Thyroid gland (tissue), 4 donors: Measurements from ENCODE around the gene ZBTB25. TPM values are rescaled to one million over a fixed set of nuclear protein-coding genes. Genes with fewer than 3 reads are reported as not detected.

Experiments
- DNase-seq, 2 donors: peaks; one replicate each; pipeline ENCODE4 v3.0.0-alpha.2; 2019
- H3K27ac ChIP-seq, 3 donors: fragments of 200-600 bp; sonication (generic); 1 replicate in 2 of 3; 2 replicates in 1 of 3; pipeline ENCODE4 v1.5.1; 2016 to 2019; ENCODE audit warnings: mild to moderate bottlenecking in 1 of 3, moderate library complexity in 1 of 3
- H3K27me3 ChIP-seq: fragments of 200-600 bp; sonication (generic); one replicate; pipeline ENCODE4 v1.5.1; 2019
- H3K36me3 ChIP-seq, 2 donors: fragments of 200-600 bp; sonication (generic); one replicate each; pipeline ENCODE4 v1.5.1; 2016 to 2019
- H3K4me1 ChIP-seq, 2 donors: fragments of 200-600 bp; sonication (generic); one replicate each; pipeline ENCODE4 v1.5.1; 2017 to 2019
- H3K4me3 ChIP-seq, 3 donors: fragments of 200-600 bp; sonication (generic); replicated peaks in 1 of 3; 1 replicate in 2 of 3; 2 replicates in 1 of 3; pipeline ENCODE4 v1.5.1; 2016; ENCODE audit warnings: mild to moderate bottlenecking in 1 of 3
- H3K9me3 ChIP-seq: fragments of 200-600 bp; sonication (generic); one replicate; pipeline ENCODE4 v1.5.1; 2017
- POLR2A ChIP-seq, 2 donors: fragments of 450-650 bp; IDR thresholded peaks; one replicate each; pipeline ENCODE4 v1.6.1; 2017; ENCODE audit warnings: antibody characterized with exemption in 2 of 2, mild to moderate bottlenecking in 2 of 2, moderate library complexity in 1 of 2
- WGBS, 2 donors: methylation state at CpG; one replicate each; pipeline ENCODE4 v1.1.5; 2017; 5-methylcytosine and 5-hydroxymethylcytosine counted together
- intact Hi-C: fragments of 100-400 bp; cut with DNase I; formaldehyde crosslinking; loops from one replicate; pipeline ENCODE4 v1.15.1; 2023
- total RNA-seq, 4 donors: library from RNA; depleted of rRNA; stranded (reverse); fragments of >200 nt; gene quantifications; one replicate each; pipeline ENCODE4 v1.2.3, GENCODE V29; 2016
- TF ChIP-seq, protein P1 (sequence below), 6 experiments: fragments of 200-600 bp in 3 of 6; fragments of 450-650 bp in 3 of 6; sonication (generic) in 3 of 6; IDR thresholded peaks; one replicate each; pipeline ENCODE4 v1.5.1; 2016 to 2019; ENCODE audit warnings: antibody characterized with exemption in 6 of 6, mild to moderate bottlenecking in 2 of 6, inconsistent platforms in 1 of 6, moderate library complexity in 1 of 6

Gene ZBTB25
- total RNA-seq, 4 donors from 2014 or later, result 15.9 to 23.0 (median 17.7) TPM

GRCh38 chr14:64463873-64464272 is 39.8 kb downstream of the ZBTB25 start:
- Histone ChIP-seq H3K4me3 (no peak overlapping the region), H3K4me1 (peaks cover 0 to 5% of the 10 kb centered on the region in 2 donors), H3K27me3 (no peaks in the 10 kb centered on the region), H3K36me3 (no peaks in the 10 kb centered on the region), H3K27ac (no peak overlapping the region), H3K9me3 (no peaks in the 10 kb centered on the region)
- 93 to 97% methylated on average over 6 of the region's 6 CpGs for WGBS, 2 donors
- intact Hi-C loops, result no loop called here
- DNase-seq, result no peak
- TF ChIP-seq, protein P1, sequence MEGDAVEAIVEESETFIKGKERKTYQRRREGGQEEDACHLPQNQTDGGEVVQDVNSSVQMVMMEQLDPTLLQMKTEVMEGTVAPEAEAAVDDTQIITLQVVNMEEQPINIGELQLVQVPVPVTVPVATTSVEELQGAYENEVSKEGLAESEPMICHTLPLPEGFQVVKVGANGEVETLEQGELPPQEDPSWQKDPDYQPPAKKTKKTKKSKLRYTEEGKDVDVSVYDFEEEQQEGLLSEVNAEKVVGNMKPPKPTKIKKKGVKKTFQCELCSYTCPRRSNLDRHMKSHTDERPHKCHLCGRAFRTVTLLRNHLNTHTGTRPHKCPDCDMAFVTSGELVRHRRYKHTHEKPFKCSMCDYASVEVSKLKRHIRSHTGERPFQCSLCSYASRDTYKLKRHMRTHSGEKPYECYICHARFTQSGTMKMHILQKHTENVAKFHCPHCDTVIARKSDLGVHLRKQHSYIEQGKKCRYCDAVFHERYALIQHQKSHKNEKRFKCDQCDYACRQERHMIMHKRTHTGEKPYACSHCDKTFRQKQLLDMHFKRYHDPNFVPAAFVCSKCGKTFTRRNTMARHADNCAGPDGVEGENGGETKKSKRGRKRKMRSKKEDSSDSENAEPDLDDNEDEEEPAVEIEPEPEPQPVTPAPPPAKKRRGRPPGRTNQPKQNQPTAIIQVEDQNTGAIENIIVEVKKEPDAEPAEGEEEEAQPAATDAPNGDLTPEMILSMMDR (IDR thresholded peaks at IDR 0.05), result no peak
- TF ChIP-seq POLR2A (IDR thresholded peaks at IDR 0.05), result no peak

- H3K4me1 ChIP-seq, result peaks cover 0 to 5% of the 10 kb centered on the region in 2 donors
- H3K27me3 ChIP-seq, result no peaks in the 10 kb centered on the region
- intact Hi-C loops, result no loop called here
- TF ChIP-seq, protein P1 (IDR thresholded peaks at IDR 0.05), result no peak
- TF ChIP-seq POLR2A (IDR thresholded peaks at IDR 0.05), result no peak
- H3K9me3 ChIP-seq, result no peaks in the 10 kb centered on the region
- no peak for DNase-seq
- H3K36me3 ChIP-seq, result no peaks in the 10 kb centered on the region
- H3K4me3 ChIP-seq, result no peak overlapping the region
- H3K27ac ChIP-seq, result no peak overlapping the region
- 100% methylated on average over 2 of the region's 2 CpGs for WGBS, 2 donors
These were observed 40.4 kb downstream of the ZBTB25 start for GRCh38 chr14:64463195-64463594.

DNA sequence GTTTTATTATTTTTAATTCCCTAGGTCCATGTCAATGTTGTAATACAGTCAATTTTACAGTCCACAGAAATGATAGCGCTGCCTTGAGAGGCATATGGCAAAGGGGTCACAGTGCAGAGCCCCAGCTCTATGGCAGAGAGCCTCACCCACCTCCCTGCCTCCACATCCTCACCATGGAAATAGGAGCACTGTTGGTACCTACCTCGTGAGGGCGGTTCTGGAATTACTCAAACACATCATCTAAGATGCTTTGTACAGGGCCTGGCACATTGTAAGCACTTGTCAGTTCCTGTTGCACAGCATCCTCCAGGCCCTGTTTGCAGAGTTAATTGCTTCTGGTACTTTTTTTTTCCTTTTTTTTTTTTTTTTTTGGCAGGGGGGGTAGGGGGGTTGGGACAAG is 42.4 kb downstream of the ZBTB25 start:
- Histone ChIP-seq H3K4me3 (no peak overlapping the region), H3K4me1 (peaks cover 0 to 5% of the 10 kb centered on the region in 2 donors), H3K27me3 (no peaks in the 10 kb centered on the region), H3K9me3 (no peaks in the 10 kb centered on the region), H3K36me3 (no peaks in the 10 kb centered on the region), H3K27ac (no peak overlapping the region)
- no peak for TF ChIP-seq POLR2A (IDR thresholded peaks at IDR 0.05)
- TF ChIP-seq, protein P1 (IDR thresholded peaks at IDR 0.05), result no peak
- intact Hi-C loops, result no loop called here
- WGBS, 2 donors, result 91 to 95% methylated on average over 3 of the region's 3 CpGs
- DNase-seq, result no peak

DNA sequence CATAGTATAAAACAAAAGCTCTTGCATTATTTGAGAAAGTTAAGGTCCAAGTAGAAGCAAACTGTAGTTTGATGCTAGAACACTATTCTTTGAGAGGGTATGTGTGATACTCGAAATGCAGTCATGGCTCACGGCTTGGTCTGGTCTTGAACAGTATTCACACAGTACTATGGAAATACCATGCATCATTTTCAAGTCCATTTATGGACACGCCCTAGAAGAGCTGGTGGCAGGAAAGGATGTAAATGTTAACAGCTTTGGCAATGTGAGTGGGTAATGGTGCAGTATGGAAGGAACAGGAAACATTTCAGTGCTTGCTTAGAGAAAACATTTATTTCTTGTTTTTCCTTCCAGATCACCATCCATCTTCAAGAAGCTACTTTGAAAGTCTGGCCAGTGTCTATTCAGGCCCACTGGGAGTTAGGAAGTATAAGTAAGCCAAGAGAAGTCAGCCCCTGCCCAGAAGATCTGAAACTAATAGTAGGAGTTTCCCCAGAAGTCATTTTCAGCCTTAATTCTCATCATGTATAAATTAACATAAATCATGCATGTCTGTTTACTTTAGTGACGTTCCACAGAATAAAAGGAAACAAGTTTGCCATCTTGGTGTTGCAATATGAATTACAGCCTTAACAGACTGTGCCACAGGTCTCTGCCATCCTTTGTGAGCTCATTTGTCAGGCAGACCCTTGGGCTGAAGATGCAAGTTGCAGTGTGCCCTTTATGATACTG is 44.1 kb downstream of the ZBTB25 start:
- no peak for TF ChIP-seq POLR2A (IDR thresholded peaks at IDR 0.05)
- TF ChIP-seq, protein P1 (IDR thresholded peaks at IDR 0.05), result no peak
- Histone ChIP-seq H3K9me3 (no peaks in the 10 kb centered on the region), H3K27me3 (no peaks in the 10 kb centered on the region), H3K4me1 (peaks cover 0 to 3% of the 10 kb centered on the region in 2 donors), H3K4me3 (no peak overlapping the region), H3K36me3 (peaks cover 8 to 10% of the 10 kb centered on the region in 2 donors), H3K27ac (no peak overlapping the region)
- intact Hi-C loops, result no loop called here
- 87 to 90% methylated on average over 4 of the region's 4 CpGs for WGBS, 2 donors
- DNase-seq, result no peak

GRCh38 chr14:64454671-64455070 is 49.0 kb downstream of the ZBTB25 start:
- intact Hi-C loops, result no loop called here
- H3K27me3 ChIP-seq, result no peaks in the 10 kb centered on the region
- DNase-seq, result no peak
- TF ChIP-seq, protein P1 (IDR thresholded peaks at IDR 0.05), result no peak
- no peak for TF ChIP-seq POLR2A (IDR thresholded peaks at IDR 0.05)
- 96 to 99% methylated on average over 10 of the region's 10 CpGs for WGBS, 2 donors
- H3K27ac ChIP-seq, result no peak overlapping the region
- no peaks in the 10 kb centered on the region for H3K9me3 ChIP-seq
- peaks cover 10 to 15% of the 10 kb centered on the region in 2 donors for H3K36me3 ChIP-seq
- H3K4me3 ChIP-seq, result no peak overlapping the region
- no peaks in the 10 kb centered on the region for H3K4me1 ChIP-seq
